Esophagus squamous epithelium (tissue), 5 donors: ENCODE data around the gene PDZD11. TPM values are rescaled to one million over a fixed set of nuclear protein-coding genes. Genes with fewer than 3 reads are reported as not detected.
"Not testable (repeated sequence)": the region's sequence is repeated elsewhere in the genome, so short reads cannot be mapped to it uniquely, and the experiment has no call there.

Source experiments
- DNase-seq: peaks from one replicate; lab custom pipeline; 2025; lab: John Stamatoyannopoulos, UW
- H3K27ac ChIP-seq, 4 donors: fragments of 200-600 bp; sonication (generic); one replicate each; pipeline ENCODE4 v1.5.1; 2016 to 2019; ENCODE audit warnings: mild to moderate bottlenecking in 1 of 4
- H3K27me3 ChIP-seq, 4 donors: fragments of 200-600 bp; sonication (generic); 1 replicate in 3 of 4; 2 replicates in 1 of 4; pipeline versions ENCODE4 v1.5.1 to v1.6.0; 2017 to 2021; ENCODE audit warnings: antibody characterized with exemption in 1 of 4
- H3K36me3 ChIP-seq, 3 donors: fragments of 200-600 bp; sonication (generic); one replicate each; pipeline ENCODE4 v1.5.1; 2016 to 2019
- H3K4me1 ChIP-seq, 3 donors: fragments of 200-600 bp; sonication (generic); one replicate each; pipeline ENCODE4 v1.5.1; 2017 to 2019
- H3K4me3 ChIP-seq, 4 donors: fragments of 200-600 bp; sonication (generic); 1 replicate in 3 of 4; 2 replicates in 1 of 4; pipeline ENCODE4 v1.5.1; 2016 to 2019; ENCODE audit warnings: mild to moderate bottlenecking in 2 of 4, moderate library complexity in 1 of 4
- H3K9me3 ChIP-seq, 3 donors: fragments of 200-600 bp; sonication (generic); one replicate each; pipeline ENCODE4 v1.5.1; 2016 to 2019
- CTCF ChIP-seq, 6 experiments: fragments of 450-650 bp in 4 of 6; fragments of 200-600 bp in 2 of 6; sonication (generic) in 2 of 6; IDR thresholded peaks; one replicate each; pipeline ENCODE4 v1.5.1; 2016 to 2019; ENCODE audit warnings: antibody characterized with exemption in 6 of 6, mild to moderate bottlenecking in 4 of 6, moderate library complexity in 4 of 6
- POLR2A ChIP-seq, 4 donors: fragments of 450-650 bp; IDR thresholded peaks; one replicate each; pipeline ENCODE4 v1.6.1; 2017; ENCODE audit warnings: antibody characterized with exemption in 4 of 4, mild to moderate bottlenecking in 4 of 4, moderate library complexity in 3 of 4
- WGBS, 2 donors: methylation state at CpG; one replicate each; pipeline ENCODE4 v1.1.5; 2018; 5-methylcytosine and 5-hydroxymethylcytosine counted together
- intact Hi-C: fragments of 100-400 bp; cut with DNase I; formaldehyde crosslinking; loops from one replicate; pipeline ENCODE4 v1.15.0; 2022
- total RNA-seq, 4 donors: library from RNA; depleted of rRNA; stranded (reverse); fragments of >200 nt; gene quantifications; one replicate each; pipeline ENCODE4 v1.1.0, GENCODE V29; 2016
- donor health status: DM: yes; HTN: yes; CAD: no.

Gene PDZD11
- total RNA-seq, 4 donors from 2014 or later, result 26.3 to 39.2 (median 31.0) TPM

GRCh38 chrX:70279081-70279480, 10.6 kb downstream of the PDZD11 start:
- intact Hi-C loops, result no loop called here
- WGBS, 2 donors, result 68 to 91% methylated on average over 3 of the region's 3 CpGs
- no peaks in the 10 kb centered on the region for H3K27me3 ChIP-seq
- H3K4me1 ChIP-seq, result no peaks in the 10 kb centered on the region
- no peaks in the 10 kb centered on the region for H3K9me3 ChIP-seq
- no peak overlapping the region for H3K27ac ChIP-seq
- no peak for DNase-seq
- TF ChIP-seq CTCF (IDR thresholded peaks at IDR 0.05) (no peak), POLR2A (IDR thresholded peaks at IDR 0.05) (no peak)
- peaks cover 0 to 7% (median 0%) of the 10 kb centered on the region in 3 donors for H3K36me3 ChIP-seq
- no peak overlapping the region for H3K4me3 ChIP-seq

GRCh38 chrX:70274029-70274428, 15.7 kb downstream of the PDZD11 start:
- WGBS, 2 donors, result 71 to 87% methylated on average over 2 to 7 of the region's 7 CpGs
- H3K4me1 ChIP-seq, DNase-seq, H3K9me3 ChIP-seq, H3K27ac ChIP-seq, H3K4me3 ChIP-seq, H3K36me3 ChIP-seq, intact Hi-C loops, H3K27me3 ChIP-seq: not testable (repeated sequence)

GRCh38 chrX:70268034-70268433, 21.7 kb downstream of the PDZD11 start, which contains the start of gene ARR3:
Gene ARR3 (plus strand): TSS chrX:70268334. CDS start chrX:70269386, 1,052 bp downstream.
- H3K9me3 ChIP-seq, result no peaks in the 10 kb centered on the region
- TF ChIP-seq POLR2A (IDR thresholded peaks at IDR 0.05), result no peak
- no peak for TF ChIP-seq CTCF (IDR thresholded peaks at IDR 0.05)
- intact Hi-C loops, result no loop called here
- H3K4me1 ChIP-seq, result no peaks in the 10 kb centered on the region
- no peaks in the 10 kb centered on the region for H3K27me3 ChIP-seq
- H3K36me3 ChIP-seq, result no peaks in the 10 kb centered on the region
- no peak within 1 kb of the TSS for H3K4me3 ChIP-seq
- no peak for DNase-seq
- no peak within 1 kb of the TSS for H3K27ac ChIP-seq

GRCh38 chrX:70264784-70265183, 24.9 kb downstream of the PDZD11 start:
- no peaks in the 10 kb centered on the region for H3K36me3 ChIP-seq
- H3K27ac ChIP-seq, result no peak overlapping the region
- no peaks in the 10 kb centered on the region for H3K4me1 ChIP-seq
- no peak overlapping the region for H3K4me3 ChIP-seq
- intact Hi-C loops, result no loop called here
- no peaks in the 10 kb centered on the region for H3K27me3 ChIP-seq
- WGBS, 2 donors, result 52 to 54% methylated on average over 3 of the region's 3 CpGs
- H3K9me3 ChIP-seq, result no peaks in the 10 kb centered on the region
- TF ChIP-seq CTCF (IDR thresholded peaks at IDR 0.05), result no peak
- no peak for TF ChIP-seq POLR2A (IDR thresholded peaks at IDR 0.05)
- DNase-seq, result no peak

- no peak for DNase-seq
- Histone ChIP-seq H3K4me1 (no peaks in the 10 kb centered on the region), H3K9me3 (no peaks in the 10 kb centered on the region), H3K36me3 (no peaks in the 10 kb centered on the region), H3K27me3 (no peaks in the 10 kb centered on the region), H3K4me3 (no peak overlapping the region), H3K27ac (no peak overlapping the region)
- intact Hi-C loops, result no loop called here
- 0 to 18% methylated on average over 4 to 7 of the region's 7 CpGs for WGBS, 2 donors
- TF ChIP-seq POLR2A (IDR thresholded peaks at IDR 0.05) (no peak), CTCF (IDR thresholded peaks at IDR 0.05) (peak in 5 of 6 experiments; percentile 34 to 73 (median 54))
Measured at GRCh38 chrX:70262952-70263567, 26.7 kb downstream of the PDZD11 start.
